KOPT-K1 (cell line): ENCODE data around the gene LTBR.

Experiments used
- H3K27ac ChIP-seq: fragments of 200-600 bp; sonication (generic); 2 replicates; pipeline ENCODE4 v1.5.1; 2016; ENCODE audit warnings: antibody characterized with exemption, mild to moderate bottlenecking, low read depth, low read length; ENCODE audit not compliant: poor library complexity, severe bottlenecking
- H3K36me3 ChIP-seq: fragments of 200-600 bp; sonication (generic); 2 replicates; pipeline ENCODE4 v1.5.1; 2017; ENCODE audit warnings: antibody characterized with exemption, mild to moderate bottlenecking, low read length, moderate library complexity; ENCODE audit not compliant: insufficient read depth
- H3K9me3 ChIP-seq: fragments of 200-600 bp; sonication (generic); 2 replicates; pipeline ENCODE4 v1.5.1; 2017; ENCODE audit warnings: antibody characterized with exemption, low read length, mild to moderate bottlenecking; ENCODE audit not compliant: insufficient read depth, poor library complexity, severe bottlenecking

The LTBR gene

DNA sequence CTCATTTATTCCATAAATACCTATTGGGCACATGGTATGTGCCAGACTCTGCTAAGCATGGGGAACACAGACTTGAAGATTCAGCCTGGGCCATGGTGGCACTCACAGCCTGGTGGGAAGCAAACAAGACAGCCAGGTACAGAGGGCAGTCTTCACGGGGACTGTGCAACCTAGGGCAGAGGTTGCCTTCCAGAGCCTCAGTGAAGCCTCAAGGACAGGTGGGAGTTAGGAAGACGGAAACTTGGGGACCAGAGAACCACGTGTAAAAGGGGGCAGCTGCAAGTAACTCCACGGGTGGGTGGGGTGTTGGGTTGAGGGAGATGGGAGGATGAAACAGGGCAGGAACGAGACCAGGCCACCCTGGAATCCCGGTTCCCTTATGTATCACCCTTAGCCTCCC lies 980 bp upstream of the LTBR start:
- H3K27ac ChIP-seq: no peak overlapping the region
- no peaks in the 10 kb centered on the region for H3K9me3 ChIP-seq
- no peaks in the 10 kb centered on the region for H3K36me3 ChIP-seq

- H3K27ac ChIP-seq: no peak overlapping the region
These were observed 806 bp downstream of the LTBR start for GRCh38 chr12:6384499-6385436.

GRCh38 chr12:6386038-6386437 lies 2.1 kb downstream of the LTBR start:
- Histone ChIP-seq H3K27ac (no peak overlapping the region), H3K36me3 (no peaks in the 10 kb centered on the region), H3K9me3 (no peaks in the 10 kb centered on the region)

More at GRCh38 chr12:6384499-6385436, 806 bp downstream of the LTBR start:
- Histone ChIP-seq H3K9me3 (no peaks in the 10 kb centered on the region), H3K36me3 (no peaks in the 10 kb centered on the region)

DNA sequence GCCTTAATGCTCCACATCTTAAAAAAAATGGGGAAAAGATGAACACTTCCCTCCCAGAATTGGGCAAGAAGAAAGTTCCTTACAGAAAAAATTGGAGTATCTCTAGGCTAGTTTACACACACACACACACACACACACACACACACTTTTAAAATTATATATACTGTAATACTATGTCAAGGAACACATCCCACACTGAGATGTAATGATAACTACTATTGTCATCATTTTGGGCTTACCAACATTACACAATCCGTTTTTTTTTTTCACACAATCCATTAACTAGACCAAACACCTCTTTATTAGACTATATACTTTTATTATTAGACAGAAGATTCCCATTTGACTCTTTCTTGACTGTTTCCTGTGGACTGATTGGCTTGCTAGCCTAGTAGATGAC lies 2.5 kb downstream of the LTBR start:
- Histone ChIP-seq H3K27ac (no peak overlapping the region), H3K9me3 (no peaks in the 10 kb centered on the region), H3K36me3 (no peaks in the 10 kb centered on the region)

DNA sequence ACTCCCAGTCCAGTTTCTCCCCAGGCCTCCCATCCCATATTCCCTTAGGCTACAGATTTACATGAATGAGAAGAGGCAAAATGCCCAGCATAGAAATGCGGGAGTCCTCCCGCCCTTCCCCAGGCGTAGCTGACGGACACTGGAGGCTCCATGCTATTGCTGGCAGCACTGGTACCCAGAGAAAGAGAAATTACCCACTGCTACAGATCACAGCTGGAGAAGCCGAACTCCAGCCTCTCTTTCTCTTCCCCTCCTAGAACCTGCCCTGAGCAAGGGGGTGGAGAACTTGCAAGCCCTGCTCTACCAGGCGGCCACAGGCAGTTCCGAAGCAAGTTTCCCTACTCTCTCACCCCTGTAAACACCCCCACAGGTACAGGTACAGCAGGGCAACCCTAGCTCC lies 3.6 kb downstream of the LTBR start:
- Histone ChIP-seq H3K27ac (no peak overlapping the region), H3K9me3 (no peaks in the 10 kb centered on the region), H3K36me3 (no peaks in the 10 kb centered on the region)

DNA sequence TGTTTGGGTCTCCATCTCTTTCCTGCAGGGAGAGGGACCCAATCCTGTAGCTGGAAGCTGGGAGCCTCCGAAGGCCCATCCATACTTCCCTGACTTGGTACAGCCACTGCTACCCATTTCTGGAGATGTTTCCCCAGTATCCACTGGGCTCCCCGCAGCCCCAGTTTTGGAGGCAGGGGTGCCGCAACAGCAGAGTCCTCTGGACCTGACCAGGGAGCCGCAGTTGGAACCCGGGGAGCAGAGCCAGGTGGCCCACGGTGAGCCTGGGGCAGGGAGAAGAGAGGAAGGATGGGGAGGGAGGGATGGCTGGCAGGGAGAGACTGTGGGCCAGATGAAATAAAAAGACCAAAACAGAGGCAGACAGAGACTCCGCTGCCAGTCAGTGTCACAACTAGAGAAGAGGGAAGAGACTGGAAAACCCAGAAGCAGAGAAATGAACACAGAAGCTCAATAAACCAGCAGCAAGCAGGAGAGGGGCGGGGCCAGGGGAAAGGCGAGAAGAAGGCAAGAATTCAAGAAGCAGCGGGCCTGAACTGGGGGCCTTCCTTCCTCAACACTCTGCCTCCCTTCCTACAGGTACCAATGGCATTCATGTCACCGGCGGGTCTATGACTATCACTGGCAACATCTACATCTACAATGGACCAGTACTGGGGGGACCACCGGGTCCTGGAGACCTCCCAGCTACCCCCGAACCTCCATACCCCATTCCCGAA lies 6.3 kb downstream of the LTBR start:
- Histone ChIP-seq H3K36me3 (no peaks in the 10 kb centered on the region), H3K27ac (no peak overlapping the region), H3K9me3 (no peaks in the 10 kb centered on the region)

DNA sequence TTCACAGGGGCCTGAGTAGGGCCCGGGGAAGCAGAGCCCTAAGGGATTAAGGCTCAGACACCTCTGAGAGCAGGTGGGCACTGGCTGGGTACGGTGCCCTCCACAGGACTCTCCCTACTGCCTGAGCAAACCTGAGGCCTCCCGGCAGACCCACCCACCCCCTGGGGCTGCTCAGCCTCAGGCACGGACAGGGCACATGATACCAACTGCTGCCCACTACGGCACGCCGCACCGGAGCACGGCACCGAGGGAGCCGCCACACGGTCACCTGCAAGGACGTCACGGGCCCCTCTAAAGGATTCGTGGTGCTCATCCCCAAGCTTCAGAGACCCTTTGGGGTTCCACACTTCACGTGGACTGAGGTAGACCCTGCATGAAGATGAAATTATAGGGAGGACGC lies 7.1 kb downstream of the LTBR start:
- H3K36me3 ChIP-seq: no peaks in the 10 kb centered on the region
- no peaks in the 10 kb centered on the region for H3K9me3 ChIP-seq
- no peak overlapping the region for H3K27ac ChIP-seq

- no peaks in the 10 kb centered on the region for H3K9me3 ChIP-seq
- H3K27ac ChIP-seq: no peak overlapping the region
- no peaks in the 10 kb centered on the region for H3K36me3 ChIP-seq
These were observed 8.5 kb downstream of the LTBR start for GRCh38 chr12:6392504-6392903.

DNA sequence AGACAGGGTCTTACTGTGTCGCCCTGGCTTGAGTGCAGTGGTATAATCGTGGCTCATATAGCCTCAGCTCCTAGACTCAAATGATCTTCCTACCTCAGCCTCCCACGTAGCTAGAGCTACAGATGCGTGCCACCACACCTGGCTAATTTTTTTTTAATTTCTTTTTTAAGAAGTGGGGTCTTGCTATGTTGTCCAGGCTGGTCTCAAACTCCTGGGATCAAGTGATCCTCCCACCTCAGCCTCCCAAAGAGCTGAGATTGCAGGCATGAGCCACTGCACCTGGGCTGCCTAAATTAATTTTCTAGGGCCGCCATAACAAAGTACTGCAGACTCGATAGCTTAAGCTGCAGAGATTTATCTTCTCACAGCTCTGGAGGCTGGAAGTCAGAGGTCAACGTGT lies 9.1 kb downstream of the LTBR start:
- Histone ChIP-seq H3K36me3 (no peaks in the 10 kb centered on the region), H3K27ac (peak overlapping the region; percentile 33)

GRCh38 chr12:6394398-6394797 lies 10.4 kb downstream of the LTBR start:
- Histone ChIP-seq H3K36me3 (no peaks in the 10 kb centered on the region), H3K9me3 (no peaks in the 10 kb centered on the region), H3K27ac (no peak overlapping the region)

More for the DNA sequence above, 9.1 kb downstream of the LTBR start:
- no peaks in the 10 kb centered on the region for H3K9me3 ChIP-seq

DNA sequence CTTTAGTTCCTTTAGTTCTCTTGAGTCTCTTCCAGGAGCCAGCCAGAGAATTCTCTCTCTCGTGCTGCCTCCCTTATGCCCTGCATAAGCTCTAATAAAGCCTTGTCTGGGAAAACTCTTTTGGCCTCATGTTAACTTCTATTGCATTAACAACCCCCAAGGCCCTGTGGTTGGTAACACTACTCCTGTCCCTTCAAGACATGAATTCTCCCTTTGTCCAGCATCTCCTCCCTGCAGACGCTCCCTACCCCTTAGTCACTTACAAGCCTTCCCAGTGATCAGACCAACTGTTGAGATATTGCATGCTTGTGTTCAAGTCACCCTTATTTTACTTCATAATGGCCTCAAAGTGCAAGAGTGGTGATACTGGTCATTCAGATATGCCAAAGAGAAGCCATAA lies 12.1 kb downstream of the LTBR start:
- Histone ChIP-seq H3K9me3 (no peaks in the 10 kb centered on the region), H3K27ac (no peak overlapping the region), H3K36me3 (no peaks in the 10 kb centered on the region)

- Histone ChIP-seq H3K9me3 (no peaks in the 10 kb centered on the region), H3K27ac (no peak overlapping the region), H3K36me3 (no peaks in the 10 kb centered on the region)
These were observed 16.1 kb downstream of the LTBR start for GRCh38 chr12:6399884-6400644.

GRCh38 chr12:6404390-6404789 lies 20.4 kb downstream of the LTBR start:
- H3K27ac ChIP-seq: no peak overlapping the region
- no peaks in the 10 kb centered on the region for H3K9me3 ChIP-seq
- H3K36me3 ChIP-seq: no peaks in the 10 kb centered on the region

- Histone ChIP-seq H3K9me3 (no peaks in the 10 kb centered on the region), H3K27ac (no peak overlapping the region), H3K36me3 (no peaks in the 10 kb centered on the region)
These were observed 22.0 kb downstream of the LTBR start for GRCh38 chr12:6405963-6406362.
